Keratinocyte (primary cell): ENCODE measurements around the gene LHFPL4.

Experiments
- EZH2 ChIP-seq: IDR thresholded peaks from one replicate; pipeline ENCODE4 v1.6.1; 2012; ENCODE audit warnings: inconsistent platforms, mild to moderate bottlenecking, low read length, moderate library complexity
- TF ChIP-seq, protein P1 (sequence below), 3 experiments: IDR thresholded peaks in 1 of 3; conservative IDR thresholded peaks in 1 of 3; optimal IDR thresholded peaks in 1 of 3; 2 replicates in 2 of 3; 3 replicates in 1 of 3; pipeline versions ENCODE3 to v1.5.1; 2011; ENCODE audit warnings: low read length in 3 of 3, mild to moderate bottlenecking in 3 of 3, moderate library complexity in 2 of 3, control low read depth in 1 of 3, inconsistent platforms in 1 of 3; ENCODE audit not compliant: insufficient read depth in 2 of 3; ENCODE audit errors: extremely low read depth in 1 of 3

DNA sequence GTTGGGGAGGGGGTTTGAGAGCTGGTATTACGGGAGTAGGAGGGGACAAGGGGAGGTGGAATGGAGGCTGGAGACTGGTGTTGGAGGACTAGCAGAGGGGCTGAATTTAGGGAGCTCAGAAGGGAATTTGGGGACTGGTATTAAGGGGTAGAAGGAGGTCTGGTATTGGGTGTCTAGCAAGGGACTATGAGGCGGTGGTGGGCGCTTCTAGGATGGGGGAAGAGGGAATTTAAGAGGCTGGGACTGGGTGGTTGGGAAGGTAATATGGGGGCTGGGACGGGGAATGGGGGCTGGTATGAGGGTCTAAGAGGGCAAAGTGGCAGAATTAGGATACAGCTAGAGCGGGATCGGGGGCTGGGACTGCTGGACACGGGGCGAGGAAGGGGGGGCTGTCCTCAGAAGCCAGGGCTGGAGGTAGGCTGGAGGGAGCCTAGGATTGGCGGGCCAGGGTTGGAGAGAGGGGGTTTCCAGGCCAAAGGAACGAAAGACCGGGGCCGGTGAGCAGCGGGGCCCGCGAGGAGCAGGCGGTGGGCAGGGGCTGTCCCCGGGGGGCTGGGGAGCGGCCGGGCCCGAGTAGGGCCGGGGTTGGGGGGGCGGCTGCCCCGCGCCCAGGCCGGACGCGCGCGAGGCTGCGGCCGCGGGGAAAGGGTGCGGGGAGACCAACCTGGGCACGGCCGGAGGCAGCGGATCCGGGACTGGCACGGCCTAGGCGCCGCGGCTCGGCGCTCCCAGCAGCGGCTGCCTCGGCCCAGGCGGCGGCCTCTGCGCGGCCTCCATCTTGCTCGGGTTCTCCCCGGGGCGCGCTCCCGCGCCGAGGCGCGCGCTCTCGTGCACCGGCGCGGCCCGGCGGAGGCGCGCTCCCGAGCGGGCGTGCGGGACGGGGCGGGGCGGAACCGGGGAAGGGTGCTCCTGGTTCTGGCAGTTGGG, at the start of gene LHFPL4:
- TF ChIP-seq, protein P1, sequence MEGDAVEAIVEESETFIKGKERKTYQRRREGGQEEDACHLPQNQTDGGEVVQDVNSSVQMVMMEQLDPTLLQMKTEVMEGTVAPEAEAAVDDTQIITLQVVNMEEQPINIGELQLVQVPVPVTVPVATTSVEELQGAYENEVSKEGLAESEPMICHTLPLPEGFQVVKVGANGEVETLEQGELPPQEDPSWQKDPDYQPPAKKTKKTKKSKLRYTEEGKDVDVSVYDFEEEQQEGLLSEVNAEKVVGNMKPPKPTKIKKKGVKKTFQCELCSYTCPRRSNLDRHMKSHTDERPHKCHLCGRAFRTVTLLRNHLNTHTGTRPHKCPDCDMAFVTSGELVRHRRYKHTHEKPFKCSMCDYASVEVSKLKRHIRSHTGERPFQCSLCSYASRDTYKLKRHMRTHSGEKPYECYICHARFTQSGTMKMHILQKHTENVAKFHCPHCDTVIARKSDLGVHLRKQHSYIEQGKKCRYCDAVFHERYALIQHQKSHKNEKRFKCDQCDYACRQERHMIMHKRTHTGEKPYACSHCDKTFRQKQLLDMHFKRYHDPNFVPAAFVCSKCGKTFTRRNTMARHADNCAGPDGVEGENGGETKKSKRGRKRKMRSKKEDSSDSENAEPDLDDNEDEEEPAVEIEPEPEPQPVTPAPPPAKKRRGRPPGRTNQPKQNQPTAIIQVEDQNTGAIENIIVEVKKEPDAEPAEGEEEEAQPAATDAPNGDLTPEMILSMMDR (optimal IDR thresholded peaks at IDR 0.05 in 1 of 3, IDR thresholded peaks at IDR 0.05 in 1 of 3, conservative IDR thresholded peaks at IDR 0.05 in 1 of 3; ENCODE audit: extremely low read depth in 1 of 3, insufficient read depth in 2 of 3, low read length in 3 of 3) = no peak
- TF ChIP-seq EZH2 = peak; percentile 30
